ENCODE results near the gene BMP8B.

Gene BMP8B

DNA sequence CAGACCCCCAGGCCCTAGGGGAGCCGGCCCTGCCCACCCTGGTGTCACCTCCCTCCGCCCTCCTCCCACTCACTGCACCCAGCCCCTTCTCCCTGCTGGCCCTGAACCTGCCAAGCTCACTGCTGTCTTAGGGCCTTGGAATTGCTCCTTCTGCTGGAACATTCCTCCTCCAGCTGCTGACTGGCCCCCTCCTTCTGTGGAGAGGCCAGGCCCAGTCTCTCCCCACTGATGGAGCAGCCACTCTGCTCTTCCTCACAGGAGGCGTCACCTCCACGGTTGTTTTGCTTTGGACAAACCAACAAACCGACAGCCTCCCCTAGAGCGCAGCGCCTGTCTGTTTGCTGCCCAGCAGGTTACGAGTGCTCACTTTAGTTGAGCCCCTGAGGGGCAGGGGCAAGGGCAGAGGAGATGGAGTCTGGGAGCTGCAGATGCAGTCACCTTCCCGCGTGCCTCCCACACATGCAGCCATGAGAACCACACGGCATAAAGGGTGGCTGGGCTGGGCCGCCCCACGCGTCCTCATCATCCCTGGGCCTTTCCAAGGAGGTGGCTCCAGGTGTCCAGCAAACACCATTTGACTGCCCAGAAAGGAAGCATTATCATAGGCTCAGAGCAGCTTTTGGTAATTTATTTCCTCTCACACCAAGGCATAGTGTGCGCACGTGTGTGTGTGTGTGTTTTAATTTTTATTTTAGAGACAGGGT lies 27.0 kb downstream of the BMP8B start:
- DNase-seq (ENCODE audit: low read depth): no peak
- TF ChIP-seq, protein P1, sequence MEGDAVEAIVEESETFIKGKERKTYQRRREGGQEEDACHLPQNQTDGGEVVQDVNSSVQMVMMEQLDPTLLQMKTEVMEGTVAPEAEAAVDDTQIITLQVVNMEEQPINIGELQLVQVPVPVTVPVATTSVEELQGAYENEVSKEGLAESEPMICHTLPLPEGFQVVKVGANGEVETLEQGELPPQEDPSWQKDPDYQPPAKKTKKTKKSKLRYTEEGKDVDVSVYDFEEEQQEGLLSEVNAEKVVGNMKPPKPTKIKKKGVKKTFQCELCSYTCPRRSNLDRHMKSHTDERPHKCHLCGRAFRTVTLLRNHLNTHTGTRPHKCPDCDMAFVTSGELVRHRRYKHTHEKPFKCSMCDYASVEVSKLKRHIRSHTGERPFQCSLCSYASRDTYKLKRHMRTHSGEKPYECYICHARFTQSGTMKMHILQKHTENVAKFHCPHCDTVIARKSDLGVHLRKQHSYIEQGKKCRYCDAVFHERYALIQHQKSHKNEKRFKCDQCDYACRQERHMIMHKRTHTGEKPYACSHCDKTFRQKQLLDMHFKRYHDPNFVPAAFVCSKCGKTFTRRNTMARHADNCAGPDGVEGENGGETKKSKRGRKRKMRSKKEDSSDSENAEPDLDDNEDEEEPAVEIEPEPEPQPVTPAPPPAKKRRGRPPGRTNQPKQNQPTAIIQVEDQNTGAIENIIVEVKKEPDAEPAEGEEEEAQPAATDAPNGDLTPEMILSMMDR (IDR thresholded peaks at IDR 0.05; ENCODE audit: insufficient read depth, low read depth, low read length, missing control alignments): no peak
- no peak overlapping the region for H3K4me3 ChIP-seq (ENCODE audit: low read depth, low read length)

DNA sequence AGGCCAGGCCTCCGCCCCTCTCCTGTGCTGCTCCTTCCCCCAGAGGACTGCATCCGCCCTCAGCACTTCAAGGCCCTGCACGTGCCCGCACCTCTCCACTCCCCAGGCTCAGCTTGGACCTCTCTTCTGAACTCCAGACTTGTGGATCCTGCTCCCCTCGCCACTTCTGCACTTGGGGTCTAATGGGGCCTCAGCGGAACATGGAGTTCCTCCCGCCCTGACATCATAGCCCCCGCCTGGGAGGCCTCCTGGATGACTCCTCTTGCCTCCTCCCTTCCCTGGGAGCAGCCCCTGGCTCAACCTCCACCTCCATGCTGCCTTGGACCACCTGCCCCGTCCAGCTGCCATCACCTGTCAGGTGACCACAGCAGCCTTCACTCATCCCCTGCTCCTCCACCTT lies 27.6 kb downstream of the BMP8B start:
- DNase-seq (ENCODE audit: low read depth): no peak
- TF ChIP-seq, protein P1 (IDR thresholded peaks at IDR 0.05; ENCODE audit: insufficient read depth, low read depth, low read length, missing control alignments): no peak
- no peak overlapping the region for H3K4me3 ChIP-seq (ENCODE audit: low read depth, low read length)

DNA sequence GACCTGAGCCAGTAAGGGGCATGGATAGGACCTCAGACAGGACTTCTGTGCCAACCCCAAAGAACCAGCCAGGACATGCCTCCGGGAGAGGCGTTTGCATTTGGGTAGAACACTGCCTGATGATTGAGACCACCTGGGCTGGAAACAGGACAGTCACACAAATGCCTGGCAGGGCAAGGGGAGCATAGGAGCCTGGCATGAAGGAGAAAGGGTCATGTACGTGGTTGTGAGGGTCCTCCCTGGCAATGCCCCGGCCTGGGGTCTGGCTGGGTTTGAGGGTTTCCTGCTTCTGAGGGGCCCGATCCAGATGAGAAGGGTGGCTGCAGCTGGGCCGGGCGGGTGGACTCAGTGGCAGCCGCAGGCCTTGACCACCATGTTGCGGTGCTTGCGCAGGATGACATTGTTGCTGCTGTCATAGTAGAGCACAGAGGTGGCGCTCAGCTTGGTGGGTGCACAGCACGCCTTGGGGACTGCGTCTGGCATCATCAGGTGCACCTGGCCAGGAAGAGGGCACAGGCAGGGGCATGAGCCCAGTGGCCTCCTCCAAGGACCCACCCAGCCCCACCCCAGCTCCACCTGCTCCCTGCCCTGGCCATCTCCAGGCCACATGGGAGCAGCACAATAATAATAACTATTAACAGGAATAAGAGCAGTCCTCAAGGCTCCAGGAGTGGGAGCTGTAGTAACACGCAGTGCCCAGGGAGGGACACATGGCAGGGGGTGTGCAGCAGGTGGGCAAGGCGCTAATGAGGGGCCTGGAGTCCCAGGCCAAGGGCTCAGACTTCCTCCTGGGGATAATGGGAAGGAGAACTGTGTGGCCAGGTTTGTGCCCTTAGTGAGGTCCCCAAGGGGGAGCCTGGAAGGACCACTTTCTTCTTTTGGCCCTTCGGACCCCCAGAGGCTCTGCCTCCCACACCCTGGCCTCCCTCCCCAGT lies 28.3 kb downstream of the BMP8B start:
- TF ChIP-seq, protein P1 (IDR thresholded peaks at IDR 0.05; ENCODE audit: insufficient read depth, low read depth, low read length, missing control alignments): no peak
- no peak for DNase-seq (ENCODE audit: low read depth)
- H3K4me3 ChIP-seq (ENCODE audit: low read depth, low read length): no peak overlapping the region

DNA sequence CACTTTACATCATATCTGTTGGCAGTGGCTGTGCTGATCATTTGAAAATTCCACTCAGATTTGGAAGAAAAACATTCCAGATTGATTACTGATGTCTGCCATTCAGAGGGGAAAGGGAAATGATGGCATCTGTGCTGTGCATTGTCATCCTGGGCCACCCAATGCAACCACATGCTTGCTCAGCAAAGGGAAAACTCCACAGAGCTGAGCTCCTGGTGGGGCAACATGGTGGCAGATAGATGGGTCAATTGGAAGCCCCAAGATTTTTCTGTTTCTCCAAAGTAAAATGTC lies 29.3 kb downstream of the BMP8B start:
- H3K4me3 ChIP-seq (ENCODE audit: low read depth, low read length): no peak overlapping the region
- TF ChIP-seq, protein P1 (IDR thresholded peaks at IDR 0.05; ENCODE audit: insufficient read depth, low read depth, low read length, missing control alignments): no peak
- no peak for DNase-seq (ENCODE audit: low read depth)

DNA sequence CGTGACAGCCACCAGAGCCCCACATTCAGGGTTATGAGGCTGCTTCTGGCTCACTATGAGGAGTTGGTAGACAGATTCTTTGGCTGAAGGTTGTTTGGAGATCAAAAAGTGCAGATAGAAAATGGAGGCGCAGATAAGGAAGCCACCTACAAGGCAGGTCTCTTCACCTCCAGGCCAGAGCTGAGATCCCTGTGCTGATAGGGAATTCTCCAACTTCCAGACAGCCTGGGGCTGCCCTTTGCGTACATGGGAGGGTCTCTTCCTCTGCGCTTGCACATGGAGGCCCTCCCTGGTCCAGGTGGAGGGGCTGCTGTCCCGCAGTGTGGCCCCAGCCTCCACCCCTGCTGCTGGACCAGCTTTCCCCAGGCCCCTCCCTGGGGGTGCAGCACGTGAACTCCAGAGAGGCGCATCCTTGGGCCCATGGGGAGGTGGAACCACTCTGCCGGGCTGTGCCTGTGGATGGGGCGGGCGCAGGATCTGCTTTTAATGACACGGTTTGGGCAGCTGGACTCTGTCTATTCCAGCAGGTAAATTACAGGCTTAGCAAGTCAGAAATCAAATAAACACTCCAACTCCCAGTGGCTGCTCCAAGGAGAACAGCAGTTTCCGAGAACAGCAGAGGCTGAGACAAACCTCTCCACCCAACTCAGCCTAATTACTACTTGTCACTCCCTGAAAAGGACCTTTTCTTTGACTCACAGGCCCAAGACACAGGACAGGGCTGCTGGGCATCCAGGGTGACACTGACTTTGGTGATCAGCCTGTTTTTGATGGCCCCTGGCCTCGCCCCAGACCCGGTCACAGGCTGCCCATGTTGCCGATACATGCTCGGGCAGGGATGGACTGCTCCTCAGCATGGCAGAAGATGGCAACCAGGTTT lies 29.9 kb downstream of the BMP8B start:
- DNase-seq (ENCODE audit: low read depth): no peak
- TF ChIP-seq, protein P1 (IDR thresholded peaks at IDR 0.05; ENCODE audit: insufficient read depth, low read depth, low read length, missing control alignments): no peak
- H3K4me3 ChIP-seq (ENCODE audit: low read depth, low read length): no peak overlapping the region

DNA sequence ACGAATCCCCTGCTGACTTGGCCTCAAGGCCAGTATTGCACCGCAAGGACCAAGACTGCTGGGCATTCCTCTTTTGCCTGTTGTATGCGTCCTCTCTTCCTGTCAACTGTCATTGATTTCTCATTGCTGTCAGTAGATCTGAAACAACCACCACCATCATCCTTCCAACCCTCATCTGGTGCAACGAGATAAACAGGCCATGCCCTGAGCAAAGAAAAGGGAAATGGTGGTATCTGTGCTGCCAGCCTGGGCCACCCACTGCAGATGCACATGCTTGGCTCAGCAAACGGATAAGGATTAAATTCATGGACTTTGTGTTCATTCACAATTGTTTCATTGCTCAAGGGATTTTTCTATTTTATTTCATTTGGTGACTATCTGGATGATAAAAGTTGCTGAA lies 31.2 kb downstream of the BMP8B start:
- H3K4me3 ChIP-seq (ENCODE audit: low read depth, low read length): no peak overlapping the region
- DNase-seq (ENCODE audit: low read depth): no peak
- TF ChIP-seq, protein P1 (IDR thresholded peaks at IDR 0.05; ENCODE audit: insufficient read depth, low read depth, low read length, missing control alignments): no peak

All from GM12865 (cell line).